HEK293 (cell line): Measurements from ENCODE around the gene RGS8.
A peak's percentile ranks its signal among the peaks of the same experiment; 100 is the strongest.

Source experiments
- CTCF ChIA-PET: fragments of 350-600 bp; formaldehyde crosslinking; extraction: SDS; loops from one replicate; lab custom pipeline; 2021; ENCODE audit warnings: antibody characterized with exemption; lab: Yijun Ruan, JAX
- POLR2A ChIA-PET: fragments of 300-600 bp; formaldehyde crosslinking; extraction: SDS; loops from one replicate; lab custom pipeline; 2020; ENCODE audit warnings: antibody characterized with exemption, inconsistent platforms; lab: Yijun Ruan, JAX
- H3K27ac ChIP-seq: fragments of 200-500 bp; sonication (Bioruptor generic); 2 replicates; pipeline ENCODE4 v1.5.1; 2014; ENCODE audit warnings: low read depth, low read length, control low read depth, inconsistent platforms; ENCODE audit errors: extremely low read depth
- H3K36me3 ChIP-seq, 2 experiments: fragments of 200-500 bp in 1 of 2; sonication (Bioruptor generic) in 1 of 2; 1 replicate in 1 of 2; 2 replicates in 1 of 2; pipeline ENCODE4 v1.5.1; 2014 to 2017; ENCODE audit warnings: inconsistent platforms in 2 of 2, low read length in 2 of 2; ENCODE audit not compliant: control insufficient read depth in 2 of 2, insufficient read depth in 1 of 2
- H3K4me1 ChIP-seq: fragments of 200-500 bp; sonication (Bioruptor generic); 2 replicates; pipeline ENCODE4 v1.5.1; 2014; ENCODE audit warnings: mild to moderate bottlenecking, low read length, inconsistent platforms; ENCODE audit not compliant: control insufficient read depth, insufficient read depth
- H3K4me3 ChIP-seq: 2 replicates; pipeline ENCODE4 v1.5.1; 2011; ENCODE audit warnings: low read depth, mild to moderate bottlenecking, control low read depth, low read length, moderate library complexity
- H3K9me3 ChIP-seq: fragments of 200-500 bp; sonication (Bioruptor generic); 2 replicates; pipeline ENCODE4 v1.5.1; 2014; ENCODE audit warnings: low read depth, low read length, inconsistent platforms; ENCODE audit not compliant: control insufficient read depth, insufficient read depth
- HOXA7 ChIP-seq: sonication (generic); formaldehyde crosslinking; IDR thresholded peaks from 2 replicates; pipeline ENCODE4 v1.8.1; 2022; ENCODE audit warnings: missing genetic modification reagents, borderline replicate concordance
- KLF16 ChIP-seq: fragments of 450-650 bp; formaldehyde crosslinking; IDR thresholded peaks from 2 replicates; pipeline ENCODE4 v1.5.1; 2017; ENCODE audit warnings: missing biosample characterization, missing genetic modification characterization
- OVOL3 ChIP-seq: fragments of 450-650 bp; formaldehyde crosslinking; IDR thresholded peaks from 2 replicates; pipeline ENCODE4 v1.5.1; 2016; ENCODE audit warnings: missing biosample characterization, missing genetic modification characterization
- SCRT1 ChIP-seq: fragments of 450-650 bp; formaldehyde crosslinking; IDR thresholded peaks from 2 replicates; pipeline ENCODE4 v1.5.1; 2016; ENCODE audit warnings: missing biosample characterization, missing genetic modification characterization, borderline replicate concordance
- WT1 ChIP-seq: fragments of 450-650 bp; formaldehyde crosslinking; IDR thresholded peaks from 2 replicates; pipeline ENCODE4 v1.5.1; 2016; ENCODE audit warnings: missing biosample characterization, missing genetic modification characterization
- ZBTB17 ChIP-seq: fragments of 450-650 bp; formaldehyde crosslinking; IDR thresholded peaks from 2 replicates; pipeline ENCODE4 v1.5.1; 2016; ENCODE audit warnings: missing biosample characterization, missing genetic modification characterization
- ZBTB8A ChIP-seq: fragments of 450-650 bp; formaldehyde crosslinking; IDR thresholded peaks from 2 replicates; pipeline ENCODE4 v1.5.1; 2016; ENCODE audit warnings: missing biosample characterization, missing genetic modification characterization
- ZFHX2 ChIP-seq: fragments of 450-650 bp; formaldehyde crosslinking; conservative IDR thresholded peaks from 2 replicates; pipeline ENCODE4 v1.5.1; 2016; ENCODE audit warnings: missing biosample characterization, missing genetic modification characterization
- ZFP69B ChIP-seq: fragments of 450-650 bp; formaldehyde crosslinking; IDR thresholded peaks from 2 replicates; pipeline ENCODE4 v1.5.1; 2016; ENCODE audit warnings: missing biosample characterization, missing genetic modification characterization
- ZNF202 ChIP-seq: fragments of 450-650 bp; formaldehyde crosslinking; IDR thresholded peaks from 2 replicates; pipeline ENCODE4 v1.5.1; 2016; ENCODE audit warnings: missing biosample characterization, missing genetic modification characterization, borderline replicate concordance
- ZNF324 ChIP-seq: fragments of 450-650 bp; formaldehyde crosslinking; IDR thresholded peaks from 2 replicates; pipeline ENCODE4 v1.5.1; 2016; ENCODE audit warnings: missing biosample characterization, missing genetic modification characterization
- ZNF510 ChIP-seq: fragments of 450-650 bp; formaldehyde crosslinking; IDR thresholded peaks from 2 replicates; pipeline ENCODE4 v1.5.1; 2018; ENCODE audit warnings: mild to moderate bottlenecking, missing genetic modification characterization, missing biosample characterization; ENCODE audit not compliant: insufficient replicate concordance
- ZNF544 ChIP-seq: fragments of 450-650 bp; formaldehyde crosslinking; IDR thresholded peaks from 2 replicates; pipeline ENCODE4 v1.5.0; 2017; ENCODE audit warnings: missing biosample characterization, missing genetic modification characterization
- ZNF623 ChIP-seq: fragments of 450-650 bp; formaldehyde crosslinking; IDR thresholded peaks from 2 replicates; pipeline ENCODE4 v1.5.1; 2016; ENCODE audit warnings: missing biosample characterization, missing genetic modification characterization
- TF ChIP-seq, protein P1 (sequence below): fragments of 450-650 bp; formaldehyde crosslinking; IDR thresholded peaks from 2 replicates; pipeline ENCODE4 v1.5.1; 2017; ENCODE audit warnings: missing biosample characterization, missing genetic modification characterization
- TF ChIP-seq, protein P2 (sequence below): fragments of 450-650 bp; formaldehyde crosslinking; IDR thresholded peaks from 2 replicates; pipeline ENCODE4 v1.5.1; 2016; ENCODE audit warnings: missing biosample characterization, missing genetic modification characterization
- TF ChIP-seq, protein P3 (sequence below): fragments of 450-650 bp; formaldehyde crosslinking; optimal IDR thresholded peaks from 2 replicates; pipeline ENCODE3; 2016; ENCODE audit warnings: missing biosample characterization, mild to moderate bottlenecking, missing genetic modification characterization
- TF ChIP-seq, protein P4 (sequence below): fragments of 450-650 bp; formaldehyde crosslinking; IDR thresholded peaks from 2 replicates; pipeline ENCODE4 v1.5.1; 2016; ENCODE audit warnings: missing biosample characterization, missing genetic modification characterization

Gene RGS8

GRCh38 chr1:182670032-182670749 lies 14.2 kb downstream of the RGS8 start:
- H3K4me1 ChIP-seq: no peaks in the 10 kb centered on the region
- no peak overlapping the region for H3K27ac ChIP-seq
- ChIA-PET CTCF (no interaction called here), POLR2A (no interaction called here)
- H3K4me3 ChIP-seq: no peak overlapping the region
- no peaks in the 10 kb centered on the region for H3K36me3 ChIP-seq
- TF ChIP-seq, protein P1, sequence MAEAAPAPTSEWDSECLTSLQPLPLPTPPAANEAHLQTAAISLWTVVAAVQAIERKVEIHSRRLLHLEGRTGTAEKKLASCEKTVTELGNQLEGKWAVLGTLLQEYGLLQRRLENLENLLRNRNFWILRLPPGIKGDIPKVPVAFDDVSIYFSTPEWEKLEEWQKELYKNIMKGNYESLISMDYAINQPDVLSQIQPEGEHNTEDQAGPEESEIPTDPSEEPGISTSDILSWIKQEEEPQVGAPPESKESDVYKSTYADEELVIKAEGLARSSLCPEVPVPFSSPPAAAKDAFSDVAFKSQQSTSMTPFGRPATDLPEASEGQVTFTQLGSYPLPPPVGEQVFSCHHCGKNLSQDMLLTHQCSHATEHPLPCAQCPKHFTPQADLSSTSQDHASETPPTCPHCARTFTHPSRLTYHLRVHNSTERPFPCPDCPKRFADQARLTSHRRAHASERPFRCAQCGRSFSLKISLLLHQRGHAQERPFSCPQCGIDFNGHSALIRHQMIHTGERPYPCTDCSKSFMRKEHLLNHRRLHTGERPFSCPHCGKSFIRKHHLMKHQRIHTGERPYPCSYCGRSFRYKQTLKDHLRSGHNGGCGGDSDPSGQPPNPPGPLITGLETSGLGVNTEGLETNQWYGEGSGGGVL (tag by site-specific recombination): no peak
- TF ChIP-seq, protein P2, sequence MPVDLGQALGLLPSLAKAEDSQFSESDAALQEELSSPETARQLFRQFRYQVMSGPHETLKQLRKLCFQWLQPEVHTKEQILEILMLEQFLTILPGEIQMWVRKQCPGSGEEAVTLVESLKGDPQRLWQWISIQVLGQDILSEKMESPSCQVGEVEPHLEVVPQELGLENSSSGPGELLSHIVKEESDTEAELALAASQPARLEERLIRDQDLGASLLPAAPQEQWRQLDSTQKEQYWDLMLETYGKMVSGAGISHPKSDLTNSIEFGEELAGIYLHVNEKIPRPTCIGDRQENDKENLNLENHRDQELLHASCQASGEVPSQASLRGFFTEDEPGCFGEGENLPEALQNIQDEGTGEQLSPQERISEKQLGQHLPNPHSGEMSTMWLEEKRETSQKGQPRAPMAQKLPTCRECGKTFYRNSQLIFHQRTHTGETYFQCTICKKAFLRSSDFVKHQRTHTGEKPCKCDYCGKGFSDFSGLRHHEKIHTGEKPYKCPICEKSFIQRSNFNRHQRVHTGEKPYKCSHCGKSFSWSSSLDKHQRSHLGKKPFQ (tag by site-specific recombination): no peak
- TF ChIP-seq ZFHX2 (0 out of 2 replicates have a peak, but pooled peaks have one; percentile 11), ZNF324 (no peak), ZBTB8A (tag by site-specific recombination) (no peak), ZNF510 (tag by site-specific recombination) (no peak)
- H3K9me3 ChIP-seq: no peaks in the 10 kb centered on the region

DNA sequence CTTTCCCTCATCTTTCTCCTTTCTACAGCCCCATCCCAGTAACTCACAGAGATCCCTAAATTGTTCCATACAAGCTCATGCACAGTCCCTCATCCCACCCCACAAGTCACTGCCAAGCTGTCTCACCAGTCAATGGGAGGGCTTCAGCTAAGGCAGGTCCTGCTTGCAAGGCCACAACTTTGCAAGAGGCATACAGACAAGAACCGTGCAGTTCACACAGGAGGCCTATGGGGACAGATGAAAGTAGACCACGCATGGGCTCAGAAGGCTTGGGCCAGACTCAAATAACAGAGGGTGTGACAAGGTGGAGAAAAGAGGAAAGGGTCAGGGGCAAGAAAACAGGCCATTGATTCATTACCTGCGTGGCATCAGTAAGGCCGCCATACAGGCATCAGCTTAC lies 15.1 kb downstream of the RGS8 start:
- Histone ChIP-seq H3K4me3 (no peak overlapping the region), H3K4me1 (no peaks in the 10 kb centered on the region), H3K36me3 (no peaks in the 10 kb centered on the region), H3K27ac (no peak overlapping the region), H3K9me3 (no peaks in the 10 kb centered on the region)
- ChIA-PET CTCF (interaction anchor here (0.6 kb wide), 1 partner anchor 504 kb away, joined by 4 read pairs; no protein-coding TSS in a partner anchor), POLR2A (no interaction called here)
- TF ChIP-seq ZNF544 (tag by site-specific recombination) (no peak), WT1 (no peak), OVOL3 (tag by site-specific recombination) (no peak), KLF16 (tag by site-specific recombination) (no peak), ZNF623 (tag by site-specific recombination) (no peak), ZFP69B (tag by site-specific recombination) (no peak), ZBTB17 (tag by site-specific recombination) (no peak), HOXA7 (CRISPR knock-in tag) (no peak), SCRT1 (tag by site-specific recombination) (no peak), ZNF202 (tag by site-specific recombination) (no peak)
- TF ChIP-seq, protein P3, sequence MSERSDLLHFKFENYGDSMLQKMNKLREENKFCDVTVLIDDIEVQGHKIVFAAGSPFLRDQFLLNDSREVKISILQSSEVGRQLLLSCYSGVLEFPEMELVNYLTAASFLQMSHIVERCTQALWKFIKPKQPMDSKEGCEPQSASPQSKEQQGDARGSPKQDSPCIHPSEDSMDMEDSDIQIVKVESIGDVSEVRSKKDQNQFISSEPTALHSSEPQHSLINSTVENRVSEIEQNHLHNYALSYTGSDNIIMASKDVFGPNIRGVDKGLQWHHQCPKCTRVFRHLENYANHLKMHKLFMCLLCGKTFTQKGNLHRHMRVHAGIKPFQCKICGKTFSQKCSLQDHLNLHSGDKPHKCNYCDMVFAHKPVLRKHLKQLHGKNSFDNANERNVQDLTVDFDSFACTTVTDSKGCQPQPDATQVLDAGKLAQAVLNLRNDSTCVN (tag by site-specific recombination): no peak
- TF ChIP-seq, protein P4, sequence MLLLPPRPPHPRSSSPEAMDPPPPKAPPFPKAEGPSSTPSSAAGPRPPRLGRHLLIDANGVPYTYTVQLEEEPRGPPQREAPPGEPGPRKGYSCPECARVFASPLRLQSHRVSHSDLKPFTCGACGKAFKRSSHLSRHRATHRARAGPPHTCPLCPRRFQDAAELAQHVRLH (tag by site-specific recombination): no peak
